HK-2 (cell line): Measurements from ENCODE around the gene SPATA21.

Experiments used
- DNase-seq: peaks from one replicate; pipeline ENCODE4 v3.0.0-alpha.2; 2018; ENCODE audit not compliant: unreplicated experiment

The SPATA21 gene

DNA sequence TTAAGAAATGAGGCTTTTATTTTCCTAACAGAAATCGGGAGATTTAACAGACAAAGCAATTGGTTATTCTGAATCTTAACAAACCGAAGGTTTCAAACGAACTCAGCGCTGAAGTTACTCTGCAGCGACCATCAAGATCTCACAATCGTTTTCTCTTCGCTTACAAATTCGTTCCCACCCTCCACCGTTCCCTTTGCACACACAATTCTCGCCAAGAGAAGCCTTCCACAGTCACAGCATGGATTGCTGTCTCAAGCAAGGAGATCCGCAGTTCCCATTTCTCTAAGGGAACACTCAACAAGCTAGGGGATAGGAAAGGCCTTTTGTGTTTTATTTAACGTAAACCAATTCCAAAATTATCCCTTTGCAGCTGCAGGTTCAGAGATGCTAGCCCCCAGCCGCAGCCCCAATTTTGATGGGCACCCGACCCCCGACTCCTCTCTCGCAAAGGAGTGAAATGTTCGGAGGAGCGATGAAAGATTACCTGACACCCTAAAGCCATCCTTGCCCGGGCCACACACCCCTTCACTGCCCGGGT, 85.7 kb downstream of the SPATA21 start:
- no peak for DNase-seq

GRCh38 chr1:16349847-16350406, 87.3 kb downstream of the SPATA21 start:
- no peak for DNase-seq
